UCSD-AML1 (cell line): ENCODE data around the gene EPB41L5.
"Not testable (repeated sequence)": the region's sequence is repeated elsewhere in the genome, so short reads cannot be mapped to it uniquely, and the experiment has no call there.

Source experiments
- DNase-seq: peaks from one replicate; lab custom pipeline; 2025; ENCODE audit not compliant: unreplicated experiment; lab: John Stamatoyannopoulos, UW

The EPB41L5 gene

DNA sequence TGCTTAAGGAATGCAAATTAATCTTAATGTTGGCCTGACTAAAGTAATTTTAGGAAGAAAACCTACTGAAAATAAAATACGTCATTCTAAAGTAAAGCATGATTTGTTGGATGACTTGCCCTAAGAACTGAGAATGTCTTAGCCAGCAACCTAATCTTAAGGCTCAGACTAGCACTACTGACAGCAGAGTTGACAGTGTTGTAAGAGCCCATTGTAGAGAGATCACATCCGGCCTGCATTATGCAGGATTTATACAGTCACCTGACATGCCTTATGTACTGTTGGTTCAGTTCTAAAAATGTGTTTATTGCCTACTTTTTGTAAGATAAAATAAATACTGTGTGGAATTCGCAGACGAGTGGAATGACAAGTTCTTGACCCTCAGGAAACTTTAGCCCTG is 128.0 kb downstream of the EPB41L5 start:
- no peak for DNase-seq

DNA sequence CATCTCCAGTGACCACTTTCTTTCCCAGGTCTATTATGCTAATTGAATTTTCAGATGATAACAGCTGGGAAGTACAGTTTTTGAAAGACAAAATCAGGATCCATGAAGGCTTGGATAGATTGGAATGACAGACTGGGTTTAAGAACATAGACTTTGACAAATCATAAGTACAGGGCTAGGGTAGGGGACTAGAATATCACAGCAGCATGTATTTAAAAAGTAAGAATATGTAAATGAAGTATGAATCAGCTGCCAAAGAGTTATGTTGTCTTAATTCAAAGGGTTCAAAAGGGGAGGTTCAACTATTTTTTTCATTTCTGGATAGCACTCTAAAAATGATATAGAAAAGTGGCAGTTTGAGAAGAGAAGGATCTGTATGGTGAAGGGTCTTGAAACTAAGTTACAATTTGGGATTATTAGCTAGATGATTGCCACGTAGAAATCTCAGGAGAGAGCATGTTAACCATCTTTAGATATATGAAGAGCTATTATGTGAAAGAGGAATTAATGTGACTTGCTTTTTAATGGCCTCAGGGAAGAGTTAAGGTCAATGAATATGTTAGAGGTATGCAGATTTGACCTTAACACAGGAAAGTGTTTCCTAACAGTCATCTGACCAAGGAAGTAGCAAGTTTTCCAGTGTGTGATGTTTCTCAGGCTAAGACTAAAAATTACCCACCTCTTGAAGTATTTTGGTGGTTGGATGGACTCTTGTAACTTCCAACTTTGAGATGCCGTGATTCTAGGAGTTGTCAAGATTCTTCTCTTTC is 128.6 kb downstream of the EPB41L5 start:
- no peak for DNase-seq

DNA sequence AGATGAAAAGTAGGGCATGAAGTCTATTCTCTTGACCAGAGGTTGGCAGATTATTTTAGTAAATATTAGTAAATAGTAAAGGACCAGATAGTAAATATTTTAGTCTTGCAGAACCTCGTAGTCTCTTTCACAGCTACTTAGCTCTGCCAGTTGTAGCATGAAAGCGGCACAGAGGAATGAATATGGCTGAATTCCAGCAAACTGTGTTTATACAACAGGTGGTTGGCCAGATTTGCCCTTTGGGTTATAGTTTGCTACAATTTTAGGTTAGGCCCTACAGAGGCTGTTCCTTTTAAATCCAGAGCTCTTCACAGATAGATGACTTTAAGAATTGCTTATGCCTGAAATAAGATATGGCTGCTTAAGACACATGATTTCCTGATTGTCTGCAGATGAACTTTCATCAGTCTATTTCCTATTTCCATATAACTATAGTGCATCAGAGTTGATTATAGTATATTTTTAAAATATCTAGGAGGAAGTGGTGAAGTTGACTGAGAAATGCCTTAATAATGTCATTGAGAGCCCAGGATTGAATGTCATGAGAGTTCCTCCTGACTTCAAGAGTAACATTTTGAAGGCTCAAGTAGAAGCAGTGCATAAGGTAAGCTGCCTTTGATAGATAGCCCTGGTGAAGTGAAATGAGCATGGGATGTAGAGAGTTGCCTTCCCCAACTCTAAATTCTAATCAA is 129.8 kb downstream of the EPB41L5 start:
- DNase-seq, result no peak

DNA sequence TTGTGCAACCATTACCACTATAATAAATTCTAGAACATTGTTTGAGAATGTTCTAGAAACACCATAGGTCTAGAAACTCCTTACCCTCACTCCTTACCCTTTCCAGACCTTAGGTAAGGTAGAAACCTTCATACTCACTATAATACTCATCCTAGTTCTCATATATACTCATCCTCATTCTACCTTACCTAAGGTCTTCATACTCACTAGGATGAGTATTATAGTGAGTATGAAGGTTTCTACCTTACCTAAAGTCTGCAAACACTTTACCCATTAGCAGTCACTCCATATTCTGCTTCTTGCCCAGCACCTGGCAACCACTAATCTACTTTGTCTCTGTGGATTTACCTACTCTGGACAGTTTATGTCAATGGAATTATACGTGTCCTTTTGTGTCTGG is 135.4 kb downstream of the EPB41L5 start:
- no peak for DNase-seq

DNA sequence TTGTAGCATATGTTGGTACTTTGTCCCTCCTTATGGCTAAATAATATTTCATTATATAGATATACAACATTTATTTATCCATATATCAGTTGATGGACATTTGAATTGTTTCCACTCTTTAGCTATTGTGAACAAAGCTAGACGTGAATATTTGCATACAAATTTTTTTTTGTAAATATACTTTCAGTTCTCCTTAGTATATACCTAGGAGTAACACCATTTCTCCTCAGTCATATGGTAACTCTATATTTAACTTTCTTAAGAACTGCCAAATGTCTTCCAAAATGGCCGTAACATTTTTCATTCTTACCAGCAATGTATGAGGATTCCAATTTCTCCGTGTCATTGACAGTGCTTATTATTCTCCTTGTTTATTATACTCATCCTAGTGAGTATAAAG is 135.8 kb downstream of the EPB41L5 start:
- no peak for DNase-seq

DNA sequence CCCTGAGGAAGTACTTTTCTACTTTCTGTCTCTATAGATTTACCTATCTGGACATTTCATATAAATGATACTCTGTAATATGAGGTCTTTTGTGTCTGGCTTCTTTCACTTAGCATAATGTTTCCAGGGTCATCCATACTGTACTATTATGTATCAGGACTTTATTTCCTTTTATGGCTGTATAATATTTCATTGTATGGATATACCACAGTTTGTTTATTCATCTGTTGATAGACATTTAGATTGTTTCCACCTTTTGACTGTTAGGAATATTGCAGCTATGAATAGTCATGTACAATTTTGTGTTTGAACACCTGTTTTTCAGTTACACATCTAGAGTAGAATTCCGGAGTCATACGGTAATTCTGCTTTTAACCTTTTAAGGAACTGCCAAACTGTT is 136.5 kb downstream of the EPB41L5 start:
- DNase-seq, result no peak

DNA sequence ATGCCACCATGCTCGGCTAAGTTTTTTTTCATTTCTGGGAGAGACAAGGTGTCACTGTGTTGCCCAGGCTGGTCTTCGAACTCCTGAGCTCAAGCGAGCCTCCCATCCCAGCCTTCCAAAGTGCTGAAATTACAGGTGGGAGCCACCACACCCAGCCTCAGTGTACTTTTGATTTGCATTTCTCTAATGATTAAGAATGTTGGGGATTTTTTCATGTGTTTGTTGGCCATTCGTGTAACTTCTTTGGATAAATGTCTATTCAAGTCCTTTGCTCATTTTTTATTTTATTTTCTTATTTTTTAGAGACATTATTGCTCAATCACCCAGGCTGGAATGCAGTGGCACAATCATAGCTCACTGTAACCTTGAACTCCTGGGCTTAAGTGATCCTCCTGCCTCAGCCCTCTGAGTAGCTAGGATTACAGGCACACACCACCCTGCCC is 137.2 kb downstream of the EPB41L5 start:
- DNase-seq, result no peak

DNA sequence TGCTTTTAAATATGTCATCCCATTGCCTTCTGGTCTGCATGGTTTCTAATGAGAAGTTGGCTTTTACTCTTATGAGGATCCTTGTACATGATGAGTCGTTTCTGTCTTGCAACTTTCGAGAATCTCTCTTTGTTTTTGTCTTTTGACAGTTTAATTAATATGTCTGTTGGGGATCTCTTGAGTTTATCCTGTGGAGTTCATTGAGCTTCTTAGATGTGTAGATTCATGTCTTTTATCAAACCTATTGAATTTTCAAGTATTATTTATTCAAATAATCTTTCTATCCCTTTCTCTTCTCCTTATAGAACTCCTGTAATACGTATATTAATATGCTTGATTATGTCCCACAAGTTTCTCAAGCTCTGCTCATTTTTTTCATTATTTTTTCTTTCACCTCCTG is 142.4 kb downstream of the EPB41L5 start:
- DNase-seq, result no peak

DNA sequence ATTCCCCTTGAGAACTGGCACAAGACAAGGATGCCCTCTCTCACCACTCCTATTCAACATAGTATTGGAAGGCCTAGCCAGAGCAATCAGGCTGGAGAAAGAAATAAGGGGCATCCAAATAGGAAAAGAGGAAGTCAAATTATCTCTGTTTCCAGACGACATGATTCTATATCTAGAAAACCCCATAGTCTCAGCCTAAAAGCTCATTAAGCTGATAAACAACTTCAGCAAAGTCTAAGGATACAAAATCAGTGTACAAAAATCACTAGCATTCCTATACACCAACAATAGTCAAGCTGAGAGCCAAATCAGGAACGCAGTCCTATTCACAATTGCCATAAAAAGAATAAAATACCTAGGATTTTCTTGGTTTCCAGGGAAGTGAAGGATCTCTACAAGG is 145.8 kb downstream of the EPB41L5 start:
- not testable (repeated sequence) for DNase-seq

DNA sequence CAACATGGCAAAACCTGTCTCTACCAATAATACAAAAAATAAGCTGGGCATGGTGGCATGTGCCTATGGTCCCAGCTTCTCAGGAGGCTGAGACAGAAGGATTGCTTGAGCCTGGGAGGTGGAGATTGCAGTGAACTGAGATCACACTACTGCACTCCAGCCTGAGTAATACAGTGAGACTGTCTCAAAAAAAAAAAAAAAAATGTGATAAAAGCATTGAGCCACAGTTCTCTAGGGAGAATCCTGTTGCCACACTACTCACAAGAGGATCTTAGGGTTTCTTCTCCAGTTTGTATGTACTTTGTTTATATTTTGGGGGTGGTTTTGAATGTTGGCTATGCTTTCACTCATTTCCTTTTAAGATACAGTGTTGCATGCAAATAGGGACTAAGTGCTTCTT is 148.3 kb downstream of the EPB41L5 start:
- DNase-seq, result no peak

DNA sequence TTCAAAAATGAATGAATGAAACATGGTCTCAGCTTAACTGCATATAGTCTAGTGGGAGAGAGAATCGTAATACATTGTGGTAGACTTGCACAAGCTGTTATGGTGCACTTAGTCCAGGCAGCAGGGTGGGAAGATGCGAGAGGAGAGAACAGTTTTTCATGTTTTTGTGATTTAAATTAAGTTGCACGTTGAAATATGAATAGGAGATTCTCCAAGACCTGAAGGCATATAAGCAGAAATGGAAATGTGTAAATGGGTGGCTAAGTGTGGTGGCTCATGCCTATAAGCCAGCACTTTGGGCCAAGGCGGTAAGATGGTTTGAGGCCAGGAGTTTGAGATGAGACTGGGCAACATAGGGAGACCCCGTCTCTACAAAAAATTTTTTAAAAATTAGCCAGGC is 149.8 kb downstream of the EPB41L5 start:
- no peak for DNase-seq

DNA sequence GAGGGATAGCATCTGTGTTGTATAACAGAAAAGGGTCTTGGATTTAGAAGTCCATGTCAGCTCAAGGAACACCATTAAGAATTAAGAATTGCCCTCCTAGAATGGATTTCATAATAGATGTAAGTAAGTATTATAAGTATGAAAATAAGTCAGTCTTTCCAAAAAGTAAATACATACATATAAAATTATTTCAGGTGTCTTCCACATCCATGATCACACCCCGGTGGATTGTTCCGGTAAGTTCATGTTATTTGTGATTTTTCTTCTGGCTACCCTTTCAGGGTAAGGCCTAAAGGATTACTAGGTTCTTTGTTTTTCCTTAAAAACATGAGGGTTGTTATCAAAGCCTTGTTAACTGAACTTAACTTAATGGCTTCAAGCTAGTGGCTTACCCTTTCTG is 154.4 kb downstream of the EPB41L5 start:
- DNase-seq, result no peak

DNA sequence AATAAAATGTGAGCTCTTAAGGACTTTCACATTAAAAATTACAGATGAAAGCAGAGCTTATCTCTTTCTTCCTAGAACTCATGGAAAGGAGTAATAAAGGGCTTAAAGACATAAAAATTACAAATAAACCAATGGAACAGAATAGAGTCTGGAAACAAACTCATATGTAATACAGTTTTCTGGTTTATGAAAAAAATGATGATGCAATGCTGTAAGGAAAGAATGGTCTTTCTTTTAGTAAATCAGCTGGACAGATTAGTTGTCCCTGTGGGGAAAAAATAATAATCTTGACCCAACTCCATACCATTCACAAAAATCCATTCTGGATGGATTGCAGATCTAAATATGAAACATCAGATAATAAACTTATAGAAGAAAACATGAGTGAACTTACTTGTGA is 156.1 kb downstream of the EPB41L5 start:
- no peak for DNase-seq

DNA sequence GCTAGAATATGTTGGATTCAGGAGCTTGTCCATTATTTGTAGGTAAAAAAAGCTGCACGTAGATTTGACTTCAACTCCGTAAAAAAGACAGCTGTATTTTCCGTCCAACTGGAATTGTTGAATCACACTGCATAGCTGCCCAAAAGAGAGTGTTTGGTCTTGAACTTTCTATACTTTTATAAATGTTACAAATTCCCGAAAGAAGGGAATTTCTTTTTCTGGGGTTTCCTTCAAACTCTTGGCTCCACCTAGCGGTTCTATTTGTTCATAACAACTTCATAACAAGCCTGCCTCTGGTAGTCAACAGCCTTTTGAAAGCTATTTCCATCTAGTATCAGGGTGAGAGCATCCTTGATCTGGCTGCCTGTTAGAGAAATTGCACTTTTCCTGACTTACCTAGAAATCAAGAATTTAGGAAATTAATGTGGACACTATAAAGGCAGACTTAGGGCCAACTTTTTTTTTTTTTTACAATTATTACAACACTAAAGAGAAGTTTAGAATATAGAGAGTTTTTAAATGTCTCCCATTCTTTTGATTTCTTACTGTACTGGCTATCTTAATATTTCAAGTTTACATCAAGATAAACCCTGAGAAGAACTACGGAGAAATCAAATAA is 162.2 kb downstream of the EPB41L5 start:
- DNase-seq, result no peak

DNA sequence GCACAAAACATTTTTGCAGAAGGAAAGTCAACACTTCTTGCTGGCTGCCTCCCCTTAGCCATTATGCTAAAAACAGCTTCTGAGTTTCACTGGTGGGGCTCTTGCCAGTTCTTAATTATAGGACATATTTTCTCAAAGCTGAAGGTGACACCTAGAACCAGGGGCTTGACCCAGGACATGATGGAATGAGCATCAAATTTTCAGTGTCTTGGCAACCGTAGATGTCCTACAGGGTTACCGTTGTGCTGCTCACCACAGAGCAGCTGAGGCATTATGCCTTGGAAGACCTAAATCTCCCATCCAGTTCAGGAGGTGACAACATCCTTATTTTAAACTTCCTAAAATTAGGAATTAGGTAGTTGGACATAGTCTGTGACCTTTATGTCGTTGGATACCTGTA is 163.6 kb downstream of the EPB41L5 start:
- DNase-seq, result no peak

DNA sequence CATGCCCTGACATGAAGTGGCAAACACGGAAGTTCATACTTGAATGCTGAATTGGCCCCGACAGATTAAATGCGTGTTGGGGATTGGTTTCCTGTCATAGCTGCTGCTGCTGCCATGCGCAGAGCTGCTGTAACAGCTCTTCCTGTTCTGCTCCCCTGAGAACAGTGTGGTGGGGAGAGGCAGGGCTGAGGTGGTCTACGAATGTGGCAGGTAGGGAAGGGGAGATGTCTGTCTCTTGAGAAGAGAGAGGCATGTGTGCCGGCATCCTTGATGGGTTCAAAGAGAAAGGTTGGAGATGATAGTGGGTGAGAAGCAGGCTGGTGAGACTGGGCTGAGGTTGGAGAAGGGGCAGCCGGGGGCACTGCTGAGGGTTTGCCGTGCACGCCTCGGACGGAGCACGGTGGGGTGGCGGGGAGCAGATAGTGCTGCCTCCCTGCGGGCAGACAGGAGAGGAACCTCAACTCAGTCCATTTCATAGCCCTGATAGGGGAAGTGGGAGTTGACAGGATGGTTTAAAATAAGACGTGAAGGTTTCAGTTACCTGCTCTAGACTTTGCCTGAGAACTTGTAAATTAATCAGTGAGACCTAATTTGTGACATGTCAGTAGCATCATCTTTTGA is 164.2 kb downstream of the EPB41L5 start:
- DNase-seq, result peak; percentile 88

DNA sequence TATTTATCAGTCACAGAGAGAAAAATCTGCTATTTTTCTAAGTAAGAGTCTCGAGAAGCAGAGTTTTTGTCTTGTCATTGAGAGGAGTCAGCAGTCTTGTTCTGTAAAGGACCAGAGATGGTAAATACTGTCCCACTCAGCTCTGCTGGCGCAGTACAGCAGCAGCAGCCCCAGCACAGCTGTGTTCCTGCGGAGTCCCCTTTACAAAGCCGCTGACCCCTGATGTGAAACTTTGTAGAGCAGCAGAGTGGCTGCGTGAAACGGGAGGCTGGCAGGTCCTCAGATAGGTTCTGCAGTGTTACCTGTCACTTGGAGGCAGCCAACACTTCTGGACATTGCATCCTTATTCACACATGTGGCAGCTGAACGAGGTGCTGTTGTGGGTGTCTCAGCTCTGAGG is 165.1 kb downstream of the EPB41L5 start:
- no peak for DNase-seq

DNA sequence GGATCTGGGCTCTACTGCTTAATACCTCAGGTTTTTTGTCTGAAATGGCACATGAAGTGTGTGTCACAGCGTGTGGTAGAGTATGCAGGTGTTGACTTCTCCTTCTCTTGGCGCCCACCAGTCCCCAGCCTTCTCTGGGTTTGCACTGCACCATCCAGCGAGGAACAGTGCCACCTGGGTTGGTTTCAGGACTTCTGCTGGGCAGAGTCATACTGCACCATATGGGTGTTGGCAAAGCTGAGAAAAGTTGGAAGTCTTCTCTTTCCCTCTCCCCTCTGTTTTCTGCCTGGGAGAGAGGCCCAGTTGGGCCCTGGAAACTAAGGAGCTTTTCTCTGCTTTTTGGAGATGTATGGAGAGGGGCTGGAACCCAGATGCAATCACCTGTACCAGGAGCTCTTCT is 166.5 kb downstream of the EPB41L5 start:
- DNase-seq, result no peak

DNA sequence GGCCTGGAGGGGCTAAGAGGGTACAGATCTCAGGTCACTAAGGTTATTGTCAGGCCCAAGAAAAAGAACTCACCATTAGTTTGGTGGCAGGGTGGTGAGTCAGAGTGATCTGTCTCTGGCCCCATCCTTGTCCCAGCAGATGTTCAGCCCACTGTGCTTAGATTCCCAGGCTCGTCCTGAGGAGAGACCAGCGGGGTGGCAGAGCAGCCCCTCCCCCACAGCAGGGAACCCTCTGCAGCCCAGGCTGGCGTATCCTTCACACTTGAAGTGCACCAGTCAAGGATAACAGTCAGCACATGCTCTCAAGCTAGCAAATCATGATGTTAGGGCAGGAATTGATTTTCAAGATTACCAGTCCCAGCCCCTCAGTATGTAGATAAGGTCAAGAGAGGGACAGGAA is 167.2 kb downstream of the EPB41L5 start:
- no peak for DNase-seq

DNA sequence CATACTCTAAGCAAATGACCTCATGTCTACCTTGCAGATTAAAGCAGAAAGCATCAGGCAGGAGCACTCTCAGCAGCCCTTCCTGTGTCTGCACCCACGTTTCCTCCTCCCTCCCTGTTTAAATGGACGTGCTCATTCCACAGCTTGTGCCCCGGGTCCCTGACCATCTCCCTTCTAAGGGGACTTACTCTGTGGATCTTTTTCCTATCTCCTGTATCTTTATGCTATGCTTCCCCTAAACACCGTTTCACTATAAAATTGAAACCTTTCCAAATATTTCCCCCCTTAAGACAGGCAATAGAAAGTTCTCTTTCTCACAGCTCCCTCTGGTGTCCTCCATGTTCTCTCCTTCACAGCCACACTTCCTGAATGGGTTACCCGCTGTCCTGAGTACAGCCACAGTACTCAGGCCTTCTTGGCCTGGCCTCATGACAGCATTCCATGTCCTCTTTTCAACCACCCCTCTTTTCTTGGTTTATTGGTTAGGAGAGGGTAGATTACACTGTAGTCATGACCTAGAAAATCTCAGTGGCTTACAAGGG is 169.2 kb downstream of the EPB41L5 start:
- peak; percentile 23 for DNase-seq

DNA sequence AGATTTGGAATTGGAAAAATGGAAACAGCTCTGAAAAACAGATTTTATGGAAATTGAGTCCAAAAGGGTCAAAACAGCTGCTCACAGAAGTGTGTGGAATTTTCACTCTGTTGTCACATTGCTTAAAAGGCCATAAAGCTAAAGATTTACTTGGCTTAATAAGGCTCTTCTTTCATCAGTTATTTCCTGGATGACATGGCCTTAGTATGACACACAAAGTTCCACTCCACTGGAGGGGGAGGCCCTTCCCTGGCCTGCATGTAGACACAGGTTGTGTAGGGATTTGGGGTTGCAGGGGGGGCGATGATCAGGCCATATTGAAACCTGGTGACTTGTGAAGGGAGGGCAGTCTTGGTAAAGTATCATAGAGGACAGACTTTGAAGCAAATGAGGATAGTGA is 176.3 kb downstream of the EPB41L5 start:
- no peak for DNase-seq

DNA sequence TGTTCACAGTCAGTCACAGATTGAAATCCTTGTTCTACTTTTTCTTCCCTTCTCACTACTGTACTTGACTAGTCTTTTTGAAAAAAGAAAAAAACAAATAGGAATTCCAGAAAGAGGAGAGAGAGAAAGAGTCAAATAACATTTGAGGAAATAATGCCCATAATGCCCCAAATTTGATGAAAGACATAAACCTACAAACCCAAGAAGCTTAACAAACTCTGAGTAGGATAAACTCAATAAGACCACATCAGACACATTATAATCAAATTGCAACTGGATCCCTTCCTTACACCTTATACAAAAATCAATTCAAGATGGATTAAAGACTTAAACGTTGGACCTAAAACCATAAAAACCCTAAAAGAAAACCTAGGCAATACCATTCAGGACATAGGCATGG is 179.4 kb downstream of the EPB41L5 start:
- DNase-seq, result no peak
